ENCODE measurements around the gene MRPS2. TPM values are rescaled to one million over a fixed set of nuclear protein-coding genes. Genes with fewer than 3 reads are reported as not detected.
"Not testable (repeated sequence)": the region's sequence is repeated elsewhere in the genome, so short reads cannot be mapped to it uniquely, and the experiment has no call there.

MRPS2 gene
- polyA plus RNA-seq, 3 donors, result 52.6 to 61.0 (median 59.1) TPM

DNA sequence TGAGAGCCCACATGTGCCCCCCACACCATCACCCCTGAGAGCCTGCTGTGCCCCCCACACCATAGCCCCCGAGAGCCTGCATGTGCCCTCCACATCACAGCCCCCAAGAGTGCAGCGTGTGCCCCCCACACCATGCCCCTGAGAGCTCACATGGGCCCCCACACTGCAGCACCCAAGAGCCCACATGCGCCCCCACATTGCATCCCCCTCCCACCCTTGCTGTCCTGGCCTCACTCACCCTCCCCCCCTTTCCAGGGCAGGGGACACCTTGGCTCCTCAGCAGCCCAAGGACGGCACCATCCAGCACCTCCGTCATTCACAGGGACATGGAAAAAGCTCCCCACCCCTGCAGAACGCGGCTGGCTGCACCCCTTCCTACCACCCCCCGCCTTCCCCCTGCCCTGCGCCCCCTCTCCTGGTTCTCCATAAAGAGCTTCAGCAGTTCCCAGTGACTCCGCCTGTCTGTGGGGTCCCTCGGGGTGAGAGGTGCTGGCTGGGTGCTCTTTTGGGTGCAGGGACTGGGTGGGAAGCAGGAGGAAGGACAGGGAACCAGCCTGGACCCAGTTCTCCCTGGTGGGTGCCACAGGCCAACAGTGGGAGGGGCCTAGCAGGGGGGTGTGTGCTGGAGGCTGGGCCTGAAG lies 25.7 kb downstream of the MRPS2 start:
- DNase-seq, result no peak

DNA sequence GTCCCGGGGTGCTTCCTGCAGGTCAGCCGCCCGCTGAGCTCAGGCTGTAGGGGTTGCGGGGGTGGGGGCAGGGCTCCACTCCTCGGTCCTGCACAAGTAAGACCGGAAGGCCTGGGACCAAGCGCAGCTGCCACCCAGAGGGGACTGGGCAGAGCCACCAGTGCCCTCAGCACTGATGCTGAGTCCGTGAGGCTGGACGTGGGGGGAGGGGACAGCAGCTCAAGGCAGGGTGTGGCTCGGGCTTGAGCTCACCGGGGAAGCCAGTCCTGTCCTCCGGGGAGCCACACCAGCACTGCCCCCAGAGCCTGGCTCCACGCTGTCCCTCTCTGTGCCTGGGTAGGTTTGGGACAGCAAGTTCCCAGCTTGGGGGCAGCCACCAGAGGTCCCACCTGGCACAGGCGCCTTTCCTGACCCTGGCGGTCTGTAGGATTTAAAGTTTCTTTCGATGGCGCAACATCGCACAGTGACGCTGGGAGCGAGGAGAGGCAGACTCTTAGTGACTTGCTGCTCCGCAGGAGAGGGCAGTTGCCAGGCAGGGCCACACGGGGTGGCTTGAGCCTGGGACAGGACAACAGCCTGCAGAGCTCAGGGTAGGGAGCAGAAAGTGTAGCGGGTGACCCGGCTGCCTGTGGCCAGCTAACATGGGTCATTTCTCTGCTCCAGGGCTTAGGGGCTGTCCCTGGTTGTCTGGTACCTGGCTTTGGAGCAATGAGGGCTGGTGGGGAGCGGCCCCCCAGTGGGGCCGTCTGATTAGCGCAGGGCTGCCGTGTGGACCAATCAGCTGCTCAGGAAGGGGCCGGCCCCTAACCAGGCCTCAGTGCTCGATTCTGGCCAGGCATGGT lies 26.5 kb downstream of the MRPS2 start:
- DNase-seq, result no peak

DNA sequence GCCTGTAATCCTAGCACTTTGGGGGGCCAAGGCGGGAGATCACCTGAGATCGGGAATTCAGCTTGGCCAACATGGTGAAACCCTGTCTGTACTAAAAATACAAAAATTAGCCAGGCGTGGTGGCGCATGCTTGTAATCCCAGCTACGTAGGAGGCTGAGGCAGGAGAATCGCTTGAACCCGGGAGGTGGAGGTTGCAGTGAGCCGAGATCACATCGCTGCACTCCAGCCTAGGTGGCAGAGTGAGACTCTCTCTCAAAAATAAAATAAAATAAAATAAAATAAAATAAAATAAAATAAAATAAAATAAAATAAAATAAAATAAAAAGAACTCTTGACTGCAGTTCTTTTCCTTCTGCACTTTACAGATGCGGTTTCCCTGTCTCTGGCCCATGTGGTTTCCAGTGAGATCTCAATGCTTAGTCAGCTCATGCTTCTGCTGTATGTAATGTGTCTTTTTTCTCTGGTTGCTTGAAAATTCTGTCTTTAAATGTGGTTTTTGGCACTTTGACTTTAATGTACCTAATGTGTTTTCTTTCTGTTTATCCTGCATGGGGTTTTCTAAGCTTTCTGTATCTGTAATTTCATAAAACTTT lies 28.5 kb downstream of the MRPS2 start:
- not testable (repeated sequence) for DNase-seq

DNA sequence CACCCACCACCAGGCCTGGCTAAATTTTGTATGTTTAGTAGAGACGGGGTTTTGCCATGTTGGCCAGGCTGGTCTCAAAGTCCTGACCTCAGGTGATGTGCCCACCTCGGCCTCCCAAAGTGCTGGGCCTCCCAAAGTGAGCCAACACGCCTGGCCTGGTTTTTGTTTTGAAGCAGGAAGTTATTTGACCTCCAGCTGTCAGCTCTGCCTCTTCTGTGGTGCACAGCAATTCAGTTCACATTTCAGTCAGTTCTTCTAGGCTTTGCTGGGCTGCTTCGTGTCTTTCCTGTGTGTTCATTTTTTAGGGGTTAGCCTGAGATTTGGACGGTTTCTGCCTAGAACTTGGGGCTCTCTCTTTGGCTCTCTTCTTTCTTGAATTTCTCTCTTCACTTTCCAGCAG lies 29.7 kb downstream of the MRPS2 start:
- no peak for DNase-seq

DNA sequence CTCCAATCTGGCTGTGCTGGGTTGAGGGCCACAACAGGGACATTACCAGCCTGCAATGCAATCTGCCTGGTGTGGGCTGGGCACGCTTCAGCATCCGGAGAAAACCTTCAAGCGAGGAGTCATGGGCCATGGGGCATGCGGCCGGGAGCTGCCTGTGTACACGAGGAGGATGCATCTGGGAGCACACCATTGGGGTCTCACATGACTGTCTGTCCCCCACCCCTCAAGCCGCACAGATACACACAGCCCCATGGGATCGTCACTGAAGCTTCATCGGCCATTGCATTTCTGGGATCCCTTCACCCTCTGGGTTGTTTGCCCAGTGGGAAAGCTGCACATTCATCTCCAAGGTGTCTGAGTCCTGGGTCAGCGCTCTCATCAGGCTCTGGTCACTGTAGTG lies 30.6 kb downstream of the MRPS2 start:
- DNase-seq, result no peak

DNA sequence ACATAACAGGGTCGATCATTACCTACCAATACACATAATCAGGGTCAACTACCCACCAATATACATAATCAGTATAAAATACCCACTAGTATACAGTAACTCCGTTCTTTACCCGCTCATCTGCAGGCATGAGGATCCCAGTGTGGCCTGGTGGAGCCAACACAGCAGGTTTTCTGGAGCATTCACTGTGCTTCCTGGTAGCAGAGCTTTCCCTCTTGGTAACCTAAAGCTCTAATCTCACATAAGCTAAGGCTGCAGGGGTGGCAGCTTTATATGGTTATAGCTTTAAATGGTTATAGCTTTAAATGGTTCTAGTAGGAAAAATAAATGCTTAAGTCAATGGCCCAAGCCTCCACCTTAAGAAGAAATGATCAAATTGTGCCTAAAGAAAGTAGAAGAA lies 32.6 kb downstream of the MRPS2 start:
- DNase-seq, result no peak

DNA sequence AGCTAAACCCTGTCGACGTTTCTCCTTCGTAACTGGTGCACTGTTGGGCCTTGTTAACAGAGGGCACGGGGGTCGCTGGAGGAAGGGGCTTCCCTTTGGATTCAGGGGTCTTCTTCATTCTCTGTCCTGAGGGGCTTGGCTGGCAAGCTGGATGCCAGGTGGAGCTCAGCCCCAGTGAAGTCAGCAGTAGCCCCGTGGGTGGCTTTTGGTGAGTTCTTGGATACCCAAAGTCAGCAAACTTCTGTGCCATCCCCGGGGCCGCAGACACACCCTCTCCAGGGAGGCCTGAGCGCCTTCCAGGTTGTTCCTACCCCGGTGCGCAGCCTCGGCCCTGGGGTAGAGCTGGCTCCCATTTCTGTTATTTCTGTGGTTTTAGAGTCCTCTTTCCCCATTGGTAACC lies 33.2 kb downstream of the MRPS2 start:
- no peak for DNase-seq

DNA sequence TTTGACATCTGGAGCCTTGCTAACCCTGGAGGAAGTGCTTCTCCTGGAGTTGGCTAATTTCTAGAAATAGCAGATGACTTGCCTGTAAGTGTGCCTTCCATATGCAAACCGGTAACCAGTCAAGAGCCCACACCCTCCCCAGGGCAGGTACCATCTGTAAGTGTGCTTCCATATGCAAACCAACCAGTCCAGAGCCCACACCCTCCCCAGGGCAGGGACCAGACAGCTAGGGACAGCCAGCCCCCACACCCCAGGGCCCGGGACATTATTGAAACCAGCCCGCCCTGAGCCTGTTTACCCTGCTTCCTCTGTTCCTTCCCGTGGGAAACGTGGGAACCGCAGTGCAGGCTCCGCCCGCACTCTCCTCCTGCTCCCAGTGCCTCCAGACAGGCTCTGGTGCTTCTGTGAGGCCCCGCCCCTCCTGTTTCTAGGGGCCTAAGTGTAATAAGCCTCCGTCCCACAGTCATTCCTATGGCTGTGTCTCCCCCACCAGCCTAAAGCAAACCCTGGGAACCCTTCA lies 33.8 kb downstream of the MRPS2 start:
- DNase-seq, result not testable (repeated sequence)

DNA sequence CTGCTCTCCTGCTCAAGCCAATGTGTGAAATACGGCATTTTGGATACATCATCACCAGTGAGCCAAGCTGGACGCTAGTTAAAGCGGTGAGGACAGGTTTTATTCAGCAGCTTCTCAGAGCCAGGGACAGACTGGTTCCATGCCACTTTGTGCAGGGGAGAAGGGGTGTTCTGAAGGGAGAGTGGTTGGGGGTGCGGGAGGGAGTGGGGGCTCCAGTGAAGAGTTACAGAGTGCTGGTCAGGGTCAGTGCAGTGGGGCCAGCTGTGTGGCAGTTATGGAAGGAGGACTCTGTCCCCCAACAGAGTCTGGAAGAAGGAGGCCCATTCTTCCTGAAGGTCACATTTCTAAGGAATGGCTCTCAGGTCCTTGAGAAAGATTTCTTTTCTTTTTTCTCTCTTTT lies 34.3 kb downstream of the MRPS2 start:
- not testable (repeated sequence) for DNase-seq

DNA sequence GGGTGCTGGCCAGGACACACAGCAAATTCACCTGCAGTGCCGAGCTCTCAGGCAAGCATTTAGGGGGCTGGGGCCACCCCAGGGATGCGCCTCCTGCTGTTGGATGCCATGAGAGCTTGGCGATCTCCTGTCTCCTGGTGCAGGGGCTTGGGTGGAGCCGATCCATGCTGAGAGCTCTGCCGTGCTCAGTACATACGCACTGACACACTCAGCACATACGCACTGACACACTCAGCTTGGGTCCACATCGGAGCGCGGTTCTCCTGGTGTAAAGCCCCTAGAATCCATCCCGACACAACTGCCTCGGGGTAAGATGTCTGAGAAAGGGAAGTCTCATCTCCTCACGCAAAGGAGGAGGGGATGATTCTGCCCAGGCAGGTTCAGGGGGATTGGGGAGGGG lies 35.1 kb downstream of the MRPS2 start:
- not testable (repeated sequence) for DNase-seq

DNA sequence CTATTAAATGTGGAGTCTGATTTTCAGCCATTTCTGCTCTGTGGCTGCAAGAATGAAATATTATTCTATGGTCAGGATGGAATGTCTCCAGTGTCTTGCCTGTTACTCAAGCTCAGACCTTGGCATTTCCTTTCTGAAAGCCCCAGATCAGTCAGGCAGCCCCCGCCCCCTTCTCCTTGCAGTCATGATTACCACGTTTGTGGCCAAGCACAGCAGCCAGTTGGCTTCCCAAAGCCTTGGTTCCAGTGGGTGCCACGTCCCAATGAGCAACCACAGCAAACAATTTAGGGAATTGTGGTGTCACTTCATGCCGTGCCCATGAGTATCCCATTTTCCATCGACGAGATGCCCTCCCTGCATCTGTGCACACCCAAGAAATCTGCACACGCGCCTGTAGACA lies 35.7 kb downstream of the MRPS2 start:
- no peak for DNase-seq

DNA sequence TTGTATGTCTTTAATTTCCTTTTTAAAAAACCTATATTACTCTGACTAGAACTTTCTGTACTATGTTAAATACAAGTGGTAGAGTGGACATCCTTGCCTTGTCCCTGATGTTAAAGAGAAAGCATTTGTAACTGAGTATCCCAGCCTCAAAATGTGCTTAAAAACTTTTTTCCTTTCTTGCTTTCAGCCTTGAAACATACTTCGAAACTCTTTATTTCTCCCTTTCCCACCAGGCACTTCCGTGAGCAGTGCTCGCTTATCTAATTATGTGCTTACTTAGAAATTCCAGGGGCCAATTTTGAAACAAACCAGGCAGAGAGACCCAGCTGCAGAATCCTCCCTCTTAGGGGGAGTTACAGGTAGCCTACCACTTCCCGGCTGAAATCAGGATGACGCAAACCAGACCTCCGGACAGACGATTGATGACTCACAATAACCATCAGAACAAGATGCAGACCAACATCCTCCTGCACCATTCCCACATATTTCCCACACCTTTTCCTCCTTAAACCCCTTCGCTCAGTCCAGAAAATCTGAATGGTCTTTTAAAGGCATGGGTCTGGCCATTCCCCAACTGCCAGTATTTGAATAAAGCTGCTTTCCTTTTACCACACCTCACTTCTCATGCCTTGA lies 42.9 kb downstream of the MRPS2 start:
- DNase-seq, result not testable (repeated sequence)

DNA sequence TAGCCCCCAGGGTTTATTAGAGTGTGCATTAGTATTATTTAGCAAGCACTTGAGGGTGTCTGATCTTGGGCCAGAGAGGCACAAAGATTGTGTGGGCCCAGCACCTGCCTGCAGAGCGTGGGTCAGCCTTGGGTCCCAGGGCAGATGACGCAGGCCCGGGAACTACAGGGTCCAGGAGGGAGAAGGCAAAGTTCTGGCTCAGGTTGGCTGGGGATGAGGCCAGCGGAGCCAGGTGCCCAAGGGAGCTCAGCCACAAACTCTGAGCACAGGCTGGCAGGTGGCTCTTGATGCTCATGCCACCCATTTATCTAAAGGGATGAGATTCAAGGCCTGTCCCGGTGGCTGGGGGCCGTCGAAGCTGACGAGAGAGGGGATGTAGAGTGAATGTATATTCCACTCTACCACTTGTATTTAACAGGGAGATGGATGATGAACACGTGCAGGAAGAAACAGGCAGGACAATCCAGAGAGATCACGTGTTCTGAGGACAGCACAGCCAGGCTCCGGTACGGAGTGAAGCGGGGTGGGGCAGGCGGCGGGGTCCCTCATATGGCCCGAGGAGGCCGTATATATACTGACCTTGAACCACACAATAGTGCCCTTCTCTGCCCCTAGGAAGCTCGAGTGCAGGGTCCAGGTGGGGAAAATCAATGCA lies 44.6 kb downstream of the MRPS2 start:
- no peak for DNase-seq

DNA sequence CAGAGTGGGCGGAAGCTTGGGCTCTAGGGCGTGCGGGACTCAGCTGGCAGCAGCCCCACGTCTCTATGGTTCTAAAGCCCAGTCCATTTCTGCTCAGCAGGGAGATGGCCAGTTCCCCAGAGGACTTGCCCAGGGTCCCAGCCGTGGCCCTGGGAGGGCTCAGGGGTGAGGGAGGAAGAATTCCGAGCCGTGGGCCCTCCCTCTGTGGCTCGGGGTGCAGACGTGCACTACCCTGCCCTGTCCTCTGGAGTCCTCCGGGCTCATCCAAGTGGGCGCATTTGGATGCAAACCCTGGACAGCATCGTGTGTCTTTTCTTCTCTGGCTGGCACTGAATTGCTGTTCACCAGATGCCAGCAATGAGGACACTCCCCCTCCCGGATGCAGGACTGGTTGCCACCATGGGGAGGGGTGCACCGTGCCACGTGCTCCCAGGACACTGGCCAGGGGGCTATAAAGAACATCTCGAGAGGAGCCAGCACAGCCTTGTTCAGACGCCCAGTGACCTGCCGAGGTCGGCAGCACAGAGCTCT lies 45.2 kb downstream of the MRPS2 start, which contains the start of gene OBP2A:
TSS of gene OBP2A (plus strand) at position 481 of the 531 bp plus-strand sequence. CDS start 55 bp downstream, outside the sequence.
- DNase-seq, result not testable (repeated sequence)

DNA sequence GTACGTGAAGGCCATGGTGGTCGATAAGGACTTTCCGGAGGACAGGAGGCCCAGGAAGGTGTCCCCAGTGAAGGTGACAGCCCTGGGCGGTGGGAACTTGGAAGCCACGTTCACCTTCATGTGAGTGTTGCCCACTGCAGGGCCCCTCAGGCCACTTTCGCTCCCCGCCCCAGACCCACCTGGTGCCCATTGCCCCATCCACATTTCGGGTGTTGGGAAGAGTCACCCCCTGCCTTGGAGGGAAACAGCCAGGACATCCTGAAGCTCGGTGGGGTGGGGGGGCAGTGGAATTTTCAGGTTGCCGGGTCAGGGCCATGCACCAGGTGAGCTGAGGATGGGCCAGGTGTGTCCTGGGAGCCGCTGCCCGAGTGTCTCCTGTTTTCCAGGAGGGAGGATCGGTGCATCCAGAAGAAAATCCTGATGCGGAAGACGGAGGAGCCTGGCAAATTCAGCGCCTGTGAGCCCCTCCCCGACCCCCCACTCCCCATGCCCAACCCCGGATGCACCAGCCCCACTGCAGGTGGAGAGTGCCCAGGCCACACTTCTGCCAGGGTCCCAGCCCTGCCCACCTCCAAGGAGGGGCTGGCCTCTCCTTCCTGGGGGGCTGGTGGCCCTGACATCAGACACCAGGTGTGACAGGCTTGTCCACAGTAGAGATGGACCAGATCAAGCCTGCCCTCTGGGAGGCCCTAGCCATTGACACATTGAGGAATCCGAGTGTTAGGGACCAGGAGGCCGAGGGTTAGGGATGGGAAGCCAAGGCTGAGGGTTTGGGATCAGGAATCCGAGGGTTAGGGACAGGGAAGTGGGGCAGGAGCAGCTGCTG lies 46.5 kb downstream of the MRPS2 start:
- DNase-seq, result not testable (repeated sequence)

DNA sequence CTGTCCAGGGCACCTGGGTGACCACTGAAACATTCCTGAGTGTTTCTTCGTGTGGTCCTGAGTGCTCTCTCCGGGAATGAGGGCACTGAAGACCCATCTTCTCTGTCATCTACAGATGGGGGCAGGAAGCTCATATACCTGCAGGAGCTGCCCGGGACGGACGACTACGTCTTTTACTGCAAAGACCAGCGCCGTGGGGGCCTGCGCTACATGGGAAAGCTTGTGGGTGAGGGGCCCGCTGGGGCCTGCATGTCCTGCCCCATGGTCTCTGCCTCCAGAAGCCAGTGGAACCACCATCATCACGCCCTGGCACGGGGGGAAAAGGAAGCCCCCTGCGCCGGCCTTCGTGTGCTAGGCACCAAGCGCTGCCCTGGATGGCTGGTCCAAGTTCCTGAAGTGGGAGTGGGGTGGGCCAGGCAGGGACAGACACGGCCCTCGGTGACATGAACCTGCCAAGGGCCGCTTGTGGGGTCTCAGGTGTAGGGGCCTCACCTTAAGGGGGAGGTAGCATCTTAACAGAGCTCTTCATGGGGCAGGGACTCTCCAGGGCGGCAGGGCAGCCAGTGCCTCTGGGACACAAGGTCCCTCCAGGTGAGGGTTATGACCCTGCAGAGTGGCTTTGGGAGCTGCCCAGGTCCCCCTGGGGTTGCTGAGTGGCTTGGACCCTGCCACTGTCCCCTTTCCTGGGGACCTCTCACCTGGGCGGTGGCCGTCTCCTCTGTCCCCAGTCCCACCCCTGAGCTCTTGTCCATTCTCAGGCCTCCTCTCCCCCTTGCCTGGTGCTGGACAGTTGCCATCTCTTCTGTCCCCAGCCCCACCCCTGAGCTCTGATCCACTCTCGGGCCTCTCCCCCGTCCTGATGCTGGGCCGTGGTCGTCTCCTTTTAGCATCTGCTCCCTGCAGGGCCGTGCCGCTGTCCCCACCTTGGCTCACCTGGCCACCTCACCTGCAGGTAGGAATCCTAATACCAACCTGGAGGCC lies 47.6 kb downstream of the MRPS2 start:
- no peak for DNase-seq

DNA sequence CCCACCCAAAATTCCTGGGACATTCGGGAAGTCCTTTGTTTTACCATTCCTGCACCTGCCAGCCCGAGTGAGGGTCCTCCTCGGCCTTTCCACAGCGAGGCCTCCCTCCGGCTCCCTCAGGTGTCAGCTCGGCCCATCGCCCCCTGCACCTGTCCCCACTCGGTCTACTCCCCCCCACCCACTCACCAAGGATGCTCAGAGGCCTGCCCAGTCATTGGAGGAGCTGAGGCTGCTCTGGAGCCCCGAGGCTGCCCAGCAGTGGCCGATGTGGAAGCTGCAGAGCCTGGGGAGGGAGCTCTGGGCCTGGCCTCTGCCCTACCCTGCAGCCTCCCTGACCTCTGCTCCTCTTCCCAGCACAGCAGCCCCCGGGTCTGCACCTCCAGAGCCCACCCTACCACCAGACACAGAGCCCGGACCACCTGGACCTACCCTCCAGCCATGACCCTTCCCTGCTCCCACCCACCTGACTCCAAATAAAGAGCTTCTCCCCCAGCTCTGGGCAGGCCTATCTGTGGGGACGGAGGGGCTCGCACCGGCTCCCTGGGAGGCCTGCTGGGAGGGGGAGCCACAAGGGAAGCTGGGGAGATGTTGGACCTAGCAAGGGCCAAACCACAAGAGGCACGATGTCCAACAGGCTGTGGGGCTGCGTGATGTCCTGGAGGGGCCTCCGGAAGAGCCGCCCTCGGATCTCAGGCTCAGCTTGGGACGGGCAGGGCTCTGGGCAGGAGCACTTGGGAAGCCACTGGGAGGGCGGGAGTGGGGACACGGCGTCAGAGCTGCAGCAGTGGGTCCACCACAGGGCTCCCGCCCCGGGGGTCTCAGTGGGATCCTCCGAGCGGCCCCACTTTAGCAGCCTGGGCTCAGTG lies 49.2 kb downstream of the MRPS2 start:
- not testable (repeated sequence) for DNase-seq

DNA sequence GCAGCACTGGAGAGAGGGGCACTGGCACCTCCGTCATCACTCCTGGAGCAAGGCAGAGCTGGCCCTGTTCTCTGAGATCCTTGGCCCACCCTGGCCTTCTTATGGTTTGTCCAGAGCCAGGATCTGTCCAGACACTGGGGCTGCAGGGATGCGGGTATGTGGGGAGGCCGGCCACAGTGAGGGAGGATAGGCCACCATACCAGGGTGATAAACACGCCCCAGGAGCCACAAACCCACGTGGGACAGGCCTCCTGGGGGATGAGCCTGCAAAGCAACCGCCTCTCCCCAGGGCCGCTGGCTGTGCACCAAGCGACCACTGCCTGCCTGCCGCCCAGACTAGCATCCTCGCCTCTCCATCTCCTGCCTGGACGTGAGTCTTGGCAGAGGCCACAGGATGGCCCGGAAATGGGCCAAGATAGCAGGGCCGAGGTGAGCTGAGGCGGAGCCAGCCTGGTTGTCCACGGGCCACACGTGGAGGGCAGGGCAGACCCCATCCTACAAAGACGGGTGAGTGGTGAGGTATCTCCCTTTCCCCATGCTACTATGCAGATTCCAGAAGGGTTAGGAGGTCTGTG lies 49.9 kb downstream of the MRPS2 start:
- DNase-seq, result no peak
